ENCODE measurements around the gene NAPA.

Gene NAPA

GRCh38 chr19:47494211-47494547 is 20.7 kb downstream of the NAPA start:
- no peak overlapping the region for H3K27ac ChIP-seq (ENCODE audit: insufficient read depth, low read length, poor library complexity, severe bottlenecking)
- H3K9me3 ChIP-seq (ENCODE audit: control insufficient read depth, low read length), result no peaks in the 10 kb centered on the region
- no peaks in the 10 kb centered on the region for H3K4me1 ChIP-seq (ENCODE audit: control insufficient read depth, insufficient read depth, low read length, poor library complexity, severe bottlenecking)
- H3K4me3 ChIP-seq (ENCODE audit: insufficient read depth, low read depth, low read length, poor library complexity, severe bottlenecking), result no peak overlapping the region
- no peaks in the 10 kb centered on the region for H3K27me3 ChIP-seq (replicated peaks; ENCODE audit: control insufficient read depth, insufficient read depth, low read length, poor library complexity, severe bottlenecking)
- H3K36me3 ChIP-seq (ENCODE audit: control insufficient read depth, insufficient read depth, low read length), result peaks cover 71% of the 10 kb centered on the region
- no peak for DNase-seq

GRCh38 chr19:47493378-47494210 is 21.3 kb downstream of the NAPA start:
- Histone ChIP-seq H3K4me3 (ENCODE audit: insufficient read depth, low read depth, low read length, poor library complexity, severe bottlenecking) (no peak overlapping the region), H3K36me3 (ENCODE audit: control insufficient read depth, insufficient read depth, low read length) (peaks cover 70% of the 10 kb centered on the region), H3K27ac (ENCODE audit: insufficient read depth, low read length, poor library complexity, severe bottlenecking) (peak overlapping the region; percentile 3), H3K4me1 (ENCODE audit: control insufficient read depth, insufficient read depth, low read length, poor library complexity, severe bottlenecking) (no peaks in the 10 kb centered on the region), H3K27me3 (replicated peaks; ENCODE audit: control insufficient read depth, insufficient read depth, low read length, poor library complexity, severe bottlenecking) (no peaks in the 10 kb centered on the region), H3K9me3 (ENCODE audit: control insufficient read depth, low read length) (no peaks in the 10 kb centered on the region)
- DNase-seq, result no peak

- Histone ChIP-seq H3K9me3 (ENCODE audit: control insufficient read depth, low read length) (no peaks in the 10 kb centered on the region), H3K4me3 (ENCODE audit: insufficient read depth, low read depth, low read length, poor library complexity, severe bottlenecking) (no peak overlapping the region), H3K36me3 (ENCODE audit: control insufficient read depth, insufficient read depth, low read length) (peaks cover 68% of the 10 kb centered on the region), H3K27me3 (replicated peaks; ENCODE audit: control insufficient read depth, insufficient read depth, low read length, poor library complexity, severe bottlenecking) (no peaks in the 10 kb centered on the region), H3K4me1 (ENCODE audit: control insufficient read depth, insufficient read depth, low read length, poor library complexity, severe bottlenecking) (no peaks in the 10 kb centered on the region), H3K27ac (ENCODE audit: insufficient read depth, low read length, poor library complexity, severe bottlenecking) (no peak overlapping the region)
- no peak for DNase-seq
These were observed 22.1 kb downstream of the NAPA start for GRCh38 chr19:47492571-47493377.

- no peak overlapping the region for H3K27ac ChIP-seq (ENCODE audit: insufficient read depth, low read length, poor library complexity, severe bottlenecking)
- H3K36me3 ChIP-seq (ENCODE audit: control insufficient read depth, insufficient read depth, low read length), result peaks cover 65% of the 10 kb centered on the region
These were observed 22.7 kb downstream of the NAPA start for GRCh38 chr19:47492137-47492533.

GRCh38 chr19:47491358-47492136 is 23.3 kb downstream of the NAPA start:
- Histone ChIP-seq H3K27ac (ENCODE audit: insufficient read depth, low read length, poor library complexity, severe bottlenecking) (no peak overlapping the region), H3K9me3 (ENCODE audit: control insufficient read depth, low read length) (no peaks in the 10 kb centered on the region), H3K27me3 (replicated peaks; ENCODE audit: control insufficient read depth, insufficient read depth, low read length, poor library complexity, severe bottlenecking) (no peaks in the 10 kb centered on the region), H3K36me3 (ENCODE audit: control insufficient read depth, insufficient read depth, low read length) (peaks cover 59% of the 10 kb centered on the region), H3K4me1 (ENCODE audit: control insufficient read depth, insufficient read depth, low read length, poor library complexity, severe bottlenecking) (no peaks in the 10 kb centered on the region), H3K4me3 (ENCODE audit: insufficient read depth, low read depth, low read length, poor library complexity, severe bottlenecking) (no peak overlapping the region)
- no peak for DNase-seq

More at GRCh38 chr19:47492137-47492533, 22.7 kb downstream of the NAPA start:
- Histone ChIP-seq H3K27me3 (replicated peaks; ENCODE audit: control insufficient read depth, insufficient read depth, low read length, poor library complexity, severe bottlenecking) (no peaks in the 10 kb centered on the region), H3K9me3 (ENCODE audit: control insufficient read depth, low read length) (no peaks in the 10 kb centered on the region), H3K4me1 (ENCODE audit: control insufficient read depth, insufficient read depth, low read length, poor library complexity, severe bottlenecking) (no peaks in the 10 kb centered on the region), H3K4me3 (ENCODE audit: insufficient read depth, low read depth, low read length, poor library complexity, severe bottlenecking) (no peak overlapping the region)
- DNase-seq, result no peak

- Histone ChIP-seq H3K4me1 (ENCODE audit: control insufficient read depth, insufficient read depth, low read length, poor library complexity, severe bottlenecking) (no peaks in the 10 kb centered on the region), H3K36me3 (ENCODE audit: control insufficient read depth, insufficient read depth, low read length) (peaks cover 55% of the 10 kb centered on the region)
These were observed 24.0 kb downstream of the NAPA start for GRCh38 chr19:47490847-47491246.

GRCh38 chr19:47490031-47490430 is 24.8 kb downstream of the NAPA start:
- no peaks in the 10 kb centered on the region for H3K9me3 ChIP-seq (ENCODE audit: control insufficient read depth, low read length)
- H3K4me1 ChIP-seq (ENCODE audit: control insufficient read depth, insufficient read depth, low read length, poor library complexity, severe bottlenecking), result peaks cover 3% of the 10 kb centered on the region
- H3K36me3 ChIP-seq (ENCODE audit: control insufficient read depth, insufficient read depth, low read length), result peaks cover 50% of the 10 kb centered on the region
- no peak overlapping the region for H3K4me3 ChIP-seq (ENCODE audit: insufficient read depth, low read depth, low read length, poor library complexity, severe bottlenecking)
- no peak overlapping the region for H3K27ac ChIP-seq (ENCODE audit: insufficient read depth, low read length, poor library complexity, severe bottlenecking)
- no peak for DNase-seq
- H3K27me3 ChIP-seq (replicated peaks; ENCODE audit: control insufficient read depth, insufficient read depth, low read length, poor library complexity, severe bottlenecking), result no peaks in the 10 kb centered on the region

More at GRCh38 chr19:47490847-47491246, 24.0 kb downstream of the NAPA start:
- Histone ChIP-seq H3K9me3 (ENCODE audit: control insufficient read depth, low read length) (no peaks in the 10 kb centered on the region), H3K27me3 (replicated peaks; ENCODE audit: control insufficient read depth, insufficient read depth, low read length, poor library complexity, severe bottlenecking) (no peaks in the 10 kb centered on the region), H3K4me3 (ENCODE audit: insufficient read depth, low read depth, low read length, poor library complexity, severe bottlenecking) (no peak overlapping the region), H3K27ac (ENCODE audit: insufficient read depth, low read length, poor library complexity, severe bottlenecking) (no peak overlapping the region)
- no peak for DNase-seq

GRCh38 chr19:47489072-47489914 is 25.6 kb downstream of the NAPA start:
- H3K36me3 ChIP-seq (ENCODE audit: control insufficient read depth, insufficient read depth, low read length), result peaks cover 48% of the 10 kb centered on the region
- H3K27ac ChIP-seq (ENCODE audit: insufficient read depth, low read length, poor library complexity, severe bottlenecking), result no peak overlapping the region
- H3K27me3 ChIP-seq (replicated peaks; ENCODE audit: control insufficient read depth, insufficient read depth, low read length, poor library complexity, severe bottlenecking), result no peaks in the 10 kb centered on the region
- DNase-seq, result no peak
- H3K4me1 ChIP-seq (ENCODE audit: control insufficient read depth, insufficient read depth, low read length, poor library complexity, severe bottlenecking), result peaks cover 5% of the 10 kb centered on the region
- H3K4me3 ChIP-seq (ENCODE audit: insufficient read depth, low read depth, low read length, poor library complexity, severe bottlenecking), result no peak overlapping the region
- H3K9me3 ChIP-seq (ENCODE audit: control insufficient read depth, low read length), result no peaks in the 10 kb centered on the region

All from effector memory CD4-positive, alpha-beta T cell (primary cell).